Stomach smooth muscle (tissue), 2 donors: ENCODE data around the gene CD101.

Experiments
- H3K27ac ChIP-seq: one replicate; pipeline ENCODE4 v1.7.0; 2013; ENCODE audit warnings: mild to moderate bottlenecking, low read length, inconsistent platforms
- H3K27me3 ChIP-seq, 2 donors: one replicate each; pipeline ENCODE4 v1.7.0; 2013; ENCODE audit warnings: low read length in 2 of 2; ENCODE audit not compliant: insufficient read depth in 2 of 2, control insufficient read depth in 1 of 2
- H3K36me3 ChIP-seq, 2 donors: one replicate each; pipeline ENCODE4 v1.7.0; 2013; ENCODE audit warnings: low read length in 2 of 2; ENCODE audit not compliant: control insufficient read depth in 2 of 2, insufficient read depth in 2 of 2
- H3K4me1 ChIP-seq: one replicate; pipeline ENCODE4 v1.7.0; 2013; ENCODE audit warnings: low read length; ENCODE audit not compliant: control insufficient read depth, insufficient read depth
- H3K4me3 ChIP-seq, 2 donors: one replicate each; pipeline ENCODE4 v1.7.0; 2013; ENCODE audit warnings: low read length in 2 of 2
- H3K9ac ChIP-seq, 2 donors: one replicate each; pipeline ENCODE4 v1.7.0; 2013; ENCODE audit warnings: low read length in 2 of 2, mild to moderate bottlenecking in 1 of 2
- H3K9me3 ChIP-seq, 2 donors: one replicate each; pipeline ENCODE4 v1.7.0; 2013; ENCODE audit warnings: low read length in 2 of 2; ENCODE audit not compliant: control insufficient read depth in 2 of 2
- donor health status: healthy.
- donor health status: Pancreatic carcinoma.

Gene CD101

GRCh38 chr1:117001254-117001927, at the start of gene CD101:
TSS of gene CD101 (plus strand) at chr1:117001760. CDS start at chr1:117001818, 58 bp downstream.
- Histone ChIP-seq H3K9ac (no peak within 1 kb of the TSS), H3K4me1 (no peaks in the 10 kb centered on the region), H3K9me3 (no peaks in the 10 kb centered on the region), H3K27me3 (no peaks in the 10 kb centered on the region), H3K27ac (no peak within 1 kb of the TSS), H3K36me3 (no peaks in the 10 kb centered on the region), H3K4me3 (no peak within 1 kb of the TSS)

- Histone ChIP-seq H3K9me3 (no peaks in the 10 kb centered on the region), H3K9ac (no peak overlapping the region), H3K4me1 (peaks cover 37% of the 10 kb centered on the region), H3K27ac (no peak overlapping the region), H3K36me3 (peaks cover 4 to 12% of the 10 kb centered on the region in 2 donors), H3K27me3 (no peaks in the 10 kb centered on the region), H3K4me3 (no peak overlapping the region)
Observed at GRCh38 chr1:116952738-116953275, 48.8 kb upstream of the CD101 start.

- Histone ChIP-seq H3K9ac (no peak overlapping the region), H3K4me3 (no peak overlapping the region), H3K27ac (no peak overlapping the region), H3K27me3 (no peaks in the 10 kb centered on the region), H3K4me1 (peaks cover 43% of the 10 kb centered on the region), H3K36me3 (peaks cover 0 to 13% of the 10 kb centered on the region in 2 donors), H3K9me3 (no peaks in the 10 kb centered on the region)
Observed at GRCh38 chr1:116954440-116954839, 47.1 kb upstream of the CD101 start.

GRCh38 chr1:116956378-116956777, 45.2 kb upstream of the CD101 start:
- no peaks in the 10 kb centered on the region for H3K27me3 ChIP-seq
- H3K36me3 ChIP-seq: peaks cover 4 to 15% of the 10 kb centered on the region in 2 donors
- no peak overlapping the region for H3K4me3 ChIP-seq
- H3K9ac ChIP-seq: no peak overlapping the region
- H3K27ac ChIP-seq: no peak overlapping the region
- H3K9me3 ChIP-seq: no peaks in the 10 kb centered on the region
- H3K4me1 ChIP-seq: peaks cover 25% of the 10 kb centered on the region

GRCh38 chr1:116957646-116958045, 43.9 kb upstream of the CD101 start:
- Histone ChIP-seq H3K36me3 (peaks cover 6 to 24% of the 10 kb centered on the region in 2 donors), H3K4me3 (no peak overlapping the region), H3K9me3 (no peaks in the 10 kb centered on the region), H3K9ac (no peak overlapping the region), H3K27me3 (no peaks in the 10 kb centered on the region), H3K4me1 (peaks cover 25% of the 10 kb centered on the region), H3K27ac (no peak overlapping the region)

- peaks cover 9 to 28% of the 10 kb centered on the region in 2 donors for H3K36me3 ChIP-seq
- no peaks in the 10 kb centered on the region for H3K27me3 ChIP-seq
- H3K27ac ChIP-seq: no peak overlapping the region
- no peak overlapping the region for H3K4me3 ChIP-seq
- H3K9me3 ChIP-seq: no peaks in the 10 kb centered on the region
- H3K4me1 ChIP-seq: peaks cover 28% of the 10 kb centered on the region
- H3K9ac ChIP-seq: no peak overlapping the region
Observed at GRCh38 chr1:116958110-116958509, 43.5 kb upstream of the CD101 start.

- Histone ChIP-seq H3K9me3 (no peaks in the 10 kb centered on the region), H3K9ac (no peak overlapping the region), H3K4me3 (no peak overlapping the region), H3K4me1 (peaks cover 33% of the 10 kb centered on the region), H3K27me3 (no peaks in the 10 kb centered on the region), H3K36me3 (peaks cover 9 to 29% of the 10 kb centered on the region in 2 donors), H3K27ac (no peak overlapping the region)
Observed at GRCh38 chr1:116958977-116959376, 42.6 kb upstream of the CD101 start.

GRCh38 chr1:116961606-116962005, 40.0 kb upstream of the CD101 start:
- Histone ChIP-seq H3K36me3 (peaks cover 9 to 45% of the 10 kb centered on the region in 2 donors), H3K4me3 (no peak overlapping the region), H3K9me3 (no peaks in the 10 kb centered on the region), H3K27me3 (no peaks in the 10 kb centered on the region), H3K9ac (no peak overlapping the region), H3K4me1 (peaks cover 36% of the 10 kb centered on the region), H3K27ac (no peak overlapping the region)

GRCh38 chr1:116962987-116963639, 38.4 kb upstream of the CD101 start:
- peaks cover 17 to 52% of the 10 kb centered on the region in 2 donors for H3K36me3 ChIP-seq
- no peak overlapping the region for H3K9ac ChIP-seq
- H3K9me3 ChIP-seq: no peaks in the 10 kb centered on the region
- H3K27ac ChIP-seq: peak overlapping the region; percentile 18
- H3K4me3 ChIP-seq: no peak overlapping the region
- H3K27me3 ChIP-seq: no peaks in the 10 kb centered on the region
- H3K4me1 ChIP-seq: peaks cover 28% of the 10 kb centered on the region

- H3K27ac ChIP-seq: no peak overlapping the region
Observed at GRCh38 chr1:116966791-116967190, 34.8 kb upstream of the CD101 start.

GRCh38 chr1:116968724-116969123, 32.8 kb upstream of the CD101 start:
- H3K36me3 ChIP-seq: peaks cover 8 to 27% of the 10 kb centered on the region in 2 donors
- no peak overlapping the region for H3K9ac ChIP-seq
- no peak overlapping the region for H3K27ac ChIP-seq
- peaks cover 20% of the 10 kb centered on the region for H3K4me1 ChIP-seq
- H3K27me3 ChIP-seq: no peaks in the 10 kb centered on the region
- no peaks in the 10 kb centered on the region for H3K9me3 ChIP-seq
- no peak overlapping the region for H3K4me3 ChIP-seq

More at GRCh38 chr1:116966791-116967190, 34.8 kb upstream of the CD101 start:
- no peak overlapping the region for H3K4me3 ChIP-seq
- H3K9me3 ChIP-seq: no peaks in the 10 kb centered on the region
- peaks cover 13 to 39% of the 10 kb centered on the region in 2 donors for H3K36me3 ChIP-seq
- H3K4me1 ChIP-seq: peaks cover 20% of the 10 kb centered on the region
- no peaks in the 10 kb centered on the region for H3K27me3 ChIP-seq
- H3K9ac ChIP-seq: no peak overlapping the region
